Esophagus squamous epithelium (tissue), 5 donors: ENCODE results near the gene DCDC2B. TPM values are rescaled to one million over a fixed set of nuclear protein-coding genes. Genes with fewer than 3 reads are reported as not detected.
"Not testable (repeated sequence)": the region's sequence is repeated elsewhere in the genome, so short reads cannot be mapped to it uniquely, and the experiment has no call there.

Source experiments
- DNase-seq: peaks from one replicate; lab custom pipeline; 2025; lab: John Stamatoyannopoulos, UW
- H3K27ac ChIP-seq, 4 donors: fragments of 200-600 bp; sonication (generic); one replicate each; pipeline ENCODE4 v1.5.1; 2016 to 2019; ENCODE audit warnings: mild to moderate bottlenecking in 1 of 4
- H3K27me3 ChIP-seq, 4 donors: fragments of 200-600 bp; sonication (generic); 1 replicate in 3 of 4; 2 replicates in 1 of 4; pipeline versions ENCODE4 v1.5.1 to v1.6.0; 2017 to 2021; ENCODE audit warnings: antibody characterized with exemption in 1 of 4
- H3K36me3 ChIP-seq, 3 donors: fragments of 200-600 bp; sonication (generic); one replicate each; pipeline ENCODE4 v1.5.1; 2016 to 2019
- H3K4me1 ChIP-seq, 3 donors: fragments of 200-600 bp; sonication (generic); one replicate each; pipeline ENCODE4 v1.5.1; 2017 to 2019
- H3K4me3 ChIP-seq, 4 donors: fragments of 200-600 bp; sonication (generic); 1 replicate in 3 of 4; 2 replicates in 1 of 4; pipeline ENCODE4 v1.5.1; 2016 to 2019; ENCODE audit warnings: mild to moderate bottlenecking in 2 of 4, moderate library complexity in 1 of 4
- H3K9me3 ChIP-seq, 3 donors: fragments of 200-600 bp; sonication (generic); one replicate each; pipeline ENCODE4 v1.5.1; 2016 to 2019
- POLR2A ChIP-seq, 4 donors: fragments of 450-650 bp; IDR thresholded peaks; one replicate each; pipeline ENCODE4 v1.6.1; 2017; ENCODE audit warnings: antibody characterized with exemption in 4 of 4, mild to moderate bottlenecking in 4 of 4, moderate library complexity in 3 of 4
- WGBS, 2 donors: methylation state at CpG; one replicate each; pipeline ENCODE4 v1.1.5; 2018; 5-methylcytosine and 5-hydroxymethylcytosine counted together
- intact Hi-C: fragments of 100-400 bp; cut with DNase I; formaldehyde crosslinking; loops from one replicate; pipeline ENCODE4 v1.15.0; 2022
- total RNA-seq, 4 donors: library from RNA; depleted of rRNA; stranded (reverse); fragments of >200 nt; gene quantifications; one replicate each; pipeline ENCODE4 v1.1.0, GENCODE V29; 2016
- TF ChIP-seq, protein P1 (sequence below), 6 experiments: fragments of 450-650 bp in 4 of 6; fragments of 200-600 bp in 2 of 6; sonication (generic) in 2 of 6; IDR thresholded peaks; one replicate each; pipeline ENCODE4 v1.5.1; 2016 to 2019; ENCODE audit warnings: antibody characterized with exemption in 6 of 6, mild to moderate bottlenecking in 4 of 6, moderate library complexity in 4 of 6
- donor health status: DM: yes; HTN: yes; CAD: no.

Gene DCDC2B
- total RNA-seq, result not detected

DNA sequence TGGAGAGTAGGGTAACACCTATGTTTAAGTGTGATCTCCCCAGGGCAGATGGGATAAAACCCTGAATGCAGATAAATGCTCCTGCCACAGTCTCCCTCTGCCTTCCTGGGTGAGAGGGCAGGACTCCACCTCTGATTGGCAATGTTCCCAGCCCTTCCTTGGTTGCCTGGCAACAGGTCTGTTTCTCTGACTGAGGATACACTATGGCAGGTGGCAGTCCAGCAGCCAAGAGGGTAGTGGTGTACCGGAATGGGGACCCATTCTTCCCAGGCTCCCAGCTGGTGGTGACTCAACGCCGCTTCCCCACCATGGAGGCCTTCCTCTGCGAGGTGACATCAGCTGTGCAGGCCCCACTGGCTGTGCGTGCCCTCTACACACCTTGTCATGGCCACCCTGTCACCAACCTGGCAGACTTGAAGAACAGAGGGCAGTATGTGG lies at the start of gene DCDC2B:
DCDC2B (plus strand) TSS at position 199 of the 438 bp plus-strand sequence; CDS start at position 204, 5 bp downstream.
- intact Hi-C loops, result no loop called here
- H3K27me3 ChIP-seq, result no peaks in the 10 kb centered on the region
- H3K4me1 ChIP-seq, result peaks cover 7 to 32% (median 14%) of the 10 kb centered on the region in 3 donors
- no CpG with 5 or more reads among the region's 5 CpGs for WGBS, 2 donors
- no peak for DNase-seq
- no peak within 1 kb of the TSS for H3K27ac ChIP-seq
- H3K9me3 ChIP-seq, result no peaks in the 10 kb centered on the region
- TF ChIP-seq, protein P1, sequence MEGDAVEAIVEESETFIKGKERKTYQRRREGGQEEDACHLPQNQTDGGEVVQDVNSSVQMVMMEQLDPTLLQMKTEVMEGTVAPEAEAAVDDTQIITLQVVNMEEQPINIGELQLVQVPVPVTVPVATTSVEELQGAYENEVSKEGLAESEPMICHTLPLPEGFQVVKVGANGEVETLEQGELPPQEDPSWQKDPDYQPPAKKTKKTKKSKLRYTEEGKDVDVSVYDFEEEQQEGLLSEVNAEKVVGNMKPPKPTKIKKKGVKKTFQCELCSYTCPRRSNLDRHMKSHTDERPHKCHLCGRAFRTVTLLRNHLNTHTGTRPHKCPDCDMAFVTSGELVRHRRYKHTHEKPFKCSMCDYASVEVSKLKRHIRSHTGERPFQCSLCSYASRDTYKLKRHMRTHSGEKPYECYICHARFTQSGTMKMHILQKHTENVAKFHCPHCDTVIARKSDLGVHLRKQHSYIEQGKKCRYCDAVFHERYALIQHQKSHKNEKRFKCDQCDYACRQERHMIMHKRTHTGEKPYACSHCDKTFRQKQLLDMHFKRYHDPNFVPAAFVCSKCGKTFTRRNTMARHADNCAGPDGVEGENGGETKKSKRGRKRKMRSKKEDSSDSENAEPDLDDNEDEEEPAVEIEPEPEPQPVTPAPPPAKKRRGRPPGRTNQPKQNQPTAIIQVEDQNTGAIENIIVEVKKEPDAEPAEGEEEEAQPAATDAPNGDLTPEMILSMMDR (IDR thresholded peaks at IDR 0.05), result no peak
- no peak for TF ChIP-seq POLR2A (IDR thresholded peaks at IDR 0.05)
- no peak within 1 kb of the TSS for H3K4me3 ChIP-seq
- H3K36me3 ChIP-seq, result peaks cover 0 to 3% (median 0%) of the 10 kb centered on the region in 3 donors

DNA sequence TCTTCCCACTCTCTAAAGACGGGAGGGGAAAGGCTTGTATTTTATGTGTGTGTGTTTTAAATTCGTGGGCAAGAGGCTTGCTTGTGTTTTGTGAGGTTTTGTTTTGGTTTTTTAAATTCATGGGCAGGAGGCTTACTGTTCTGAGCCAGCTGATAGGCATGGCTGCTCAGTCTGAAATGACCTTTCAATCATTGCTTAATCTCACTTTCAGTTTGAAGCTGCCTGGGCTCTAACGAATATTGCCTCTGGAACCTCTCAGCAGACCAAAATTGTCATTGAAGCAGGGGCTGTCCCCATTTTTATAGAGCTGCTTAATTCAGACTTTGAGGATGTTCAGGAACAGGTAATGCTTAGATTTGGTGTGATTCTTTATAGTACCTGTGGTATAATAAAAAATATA lies 49.7 kb upstream of the DCDC2B start:
- Histone ChIP-seq H3K9me3 (no peaks in the 10 kb centered on the region), H3K4me3 (no peak overlapping the region), H3K27me3 (no peaks in the 10 kb centered on the region), H3K4me1 (no peaks in the 10 kb centered on the region), H3K36me3 (peaks cover 26 to 100% (median 55%) of the 10 kb centered on the region in 3 donors), H3K27ac (no peak overlapping the region)
- intact Hi-C loops, result no loop called here
- WGBS, 2 donors, result 62 to 85% methylated on average over 3 of the region's 3 CpGs
- DNase-seq, result no peak
- TF ChIP-seq, protein P1 (IDR thresholded peaks at IDR 0.05), result no peak
- TF ChIP-seq POLR2A (IDR thresholded peaks at IDR 0.05), result no peak

DNA sequence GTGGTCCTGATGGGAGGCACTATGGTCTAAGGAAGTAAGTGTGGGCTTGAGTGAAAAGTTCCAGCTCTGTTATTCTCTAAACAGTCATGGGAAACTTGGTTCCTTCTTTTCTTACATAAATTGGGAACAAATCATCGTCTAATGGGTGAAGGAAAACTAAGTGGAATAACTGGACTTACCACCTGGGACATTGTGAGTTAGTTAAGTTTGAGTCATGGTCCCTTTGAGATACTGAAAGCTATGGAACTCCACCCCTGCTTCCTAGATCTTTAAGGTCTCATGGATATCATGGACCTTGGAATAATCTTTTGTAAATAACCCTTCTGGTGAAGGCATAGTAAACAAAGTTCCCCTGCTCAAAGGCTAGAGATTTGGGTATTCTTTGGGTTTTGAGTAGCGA lies 45.5 kb upstream of the DCDC2B start:
- Histone ChIP-seq H3K36me3 (peaks cover 22 to 100% (median 52%) of the 10 kb centered on the region in 3 donors), H3K4me1 (no peaks in the 10 kb centered on the region), H3K9me3 (no peaks in the 10 kb centered on the region), H3K27me3 (no peaks in the 10 kb centered on the region), H3K4me3 (no peak overlapping the region), H3K27ac (peak overlapping the region in 3 of 4 donors; percentile 39 to 60 (median 54))
- WGBS, 2 donors, result 66 to 69% methylated on average over 2 of the region's 2 CpGs
- TF ChIP-seq, protein P1 (IDR thresholded peaks at IDR 0.05), result no peak
- no peak for TF ChIP-seq POLR2A (IDR thresholded peaks at IDR 0.05)
- intact Hi-C loops, result no loop called here
- no peak for DNase-seq

DNA sequence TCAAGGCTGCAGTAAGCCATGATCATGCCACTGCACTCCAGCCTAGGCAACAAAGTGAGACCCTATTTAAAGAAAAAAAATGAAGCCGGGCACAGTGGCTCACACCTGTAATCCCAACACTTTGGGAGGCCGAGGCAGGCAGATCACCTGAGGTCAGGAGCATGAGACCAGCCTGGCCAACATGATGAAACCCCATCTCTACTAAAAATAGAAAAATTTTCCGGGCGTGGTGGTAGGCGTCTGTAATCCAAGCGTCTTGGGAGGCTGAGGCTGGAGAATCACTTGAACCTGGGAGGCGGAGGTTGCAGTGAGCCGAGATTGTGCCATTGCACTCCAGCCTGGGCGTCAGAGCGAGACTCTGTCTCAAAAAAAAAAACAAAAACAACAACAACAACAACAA lies 43.3 kb upstream of the DCDC2B start:
- intact Hi-C loops, H3K27me3 ChIP-seq, DNase-seq, H3K4me3 ChIP-seq, H3K4me1 ChIP-seq, H3K9me3 ChIP-seq, H3K27ac ChIP-seq: not testable (repeated sequence)
- H3K36me3 ChIP-seq, result peaks cover 22 to 100% (median 44%) of the 10 kb centered on the region in 3 donors
- 88 to 98% methylated on average over 9 to 10 of the region's 10 CpGs for WGBS, 2 donors

DNA sequence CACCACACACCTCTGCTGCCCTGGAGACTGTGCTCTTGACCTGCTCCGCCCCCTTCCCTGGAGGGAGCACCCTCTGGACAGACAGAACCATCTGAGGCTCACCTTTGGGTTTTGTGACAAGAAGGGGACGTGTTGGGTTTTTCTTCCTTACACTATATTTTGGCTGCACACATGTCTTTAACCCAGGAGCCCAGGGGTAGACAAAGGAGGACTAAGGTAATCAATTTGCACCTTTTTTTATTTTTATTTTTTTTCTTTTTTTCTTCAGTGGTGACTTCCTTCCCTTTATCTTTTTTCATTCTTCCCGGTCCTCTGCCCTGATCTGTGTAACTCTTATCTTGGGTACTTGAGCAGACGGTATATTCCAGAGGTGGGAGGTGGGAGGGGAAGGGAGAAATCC lies 37.9 kb upstream of the DCDC2B start:
- Histone ChIP-seq H3K4me3 (no peak overlapping the region), H3K9me3 (no peaks in the 10 kb centered on the region), H3K36me3 (peaks cover 15 to 95% (median 45%) of the 10 kb centered on the region in 3 donors), H3K4me1 (no peaks in the 10 kb centered on the region), H3K27ac (no peak overlapping the region), H3K27me3 (no peaks in the 10 kb centered on the region)
- 89 to 98% methylated on average over 4 of the region's 4 CpGs for WGBS, 2 donors
- intact Hi-C loops, result no loop called here
- DNase-seq, result no peak
- TF ChIP-seq POLR2A (IDR thresholded peaks at IDR 0.05), result no peak
- TF ChIP-seq, protein P1 (IDR thresholded peaks at IDR 0.05), result no peak
